Measurements from ENCODE around the gene SFSWAP. TPM values are rescaled to one million over a fixed set of nuclear protein-coding genes. Genes with fewer than 3 reads are reported as not detected.
A peak's percentile ranks its signal among the peaks of the same experiment; 100 is the strongest.

The SFSWAP gene
- total and polyA plus RNA-seq, 2 of the 8 experiments (the other 6 are each of a cell fraction or from before 2014, with no cell fraction given) = 36.5 to 49.5 TPM

DNA sequence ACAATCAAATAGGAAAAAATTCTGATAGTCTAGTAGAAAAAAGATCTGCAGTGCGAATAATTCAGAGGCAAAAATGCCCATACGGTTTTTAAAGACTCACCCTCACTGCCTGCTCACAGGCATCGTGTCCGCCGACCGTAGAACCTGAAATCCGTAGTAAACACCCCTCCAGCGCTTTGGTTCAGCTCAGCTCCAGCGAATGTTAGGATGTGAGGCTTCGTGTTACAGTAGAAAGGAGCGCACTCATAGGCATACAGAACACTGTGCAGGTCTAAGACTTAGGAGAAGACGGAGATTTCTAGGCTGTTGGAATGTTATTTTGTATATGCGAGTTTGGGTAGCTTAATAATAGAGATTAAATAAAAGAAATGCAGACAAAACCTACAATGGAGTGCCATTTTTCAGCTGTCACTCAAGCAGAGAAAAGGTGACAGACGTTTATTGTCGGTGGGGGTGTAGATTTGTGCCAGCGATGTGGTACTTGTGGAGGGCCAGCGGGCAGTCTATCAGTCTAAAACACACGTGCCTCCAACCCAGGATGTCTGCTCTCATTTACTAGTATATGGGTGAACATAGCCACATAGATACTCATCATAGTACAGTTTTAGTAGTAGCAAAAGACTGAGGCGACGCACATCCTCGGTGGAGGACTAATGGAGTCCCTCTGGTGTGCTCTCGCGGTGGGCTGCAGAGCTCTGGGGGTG is 25.7 kb downstream of the SFSWAP start:
- Histone ChIP-seq H4K5ac (ENCODE audit: insufficient read length, low read depth, low read length) (no peak overlapping the region), H3K56ac (replicated peaks; ENCODE audit: insufficient read length, low read depth, low read length) (no peak overlapping the region), H4K20me1 (replicated peaks in 1 of 2; ENCODE audit: control insufficient read depth in 1 of 2, insufficient read depth in 2 of 2, low read length in 2 of 2) (no peaks in the 10 kb centered on the region), H3K23ac (ENCODE audit: insufficient read length) (no peak overlapping the region), H3K14ac (ENCODE audit: insufficient read length) (no peak overlapping the region), H3K9ac (replicated peaks in 1 of 4; ENCODE audit: extremely low read depth in 1 of 4, low read depth in 3 of 4, low read length in 3 of 4) (no peak overlapping the region), H3K79me1 (ENCODE audit: low read depth, low read length) (no peaks in the 10 kb centered on the region; the same call in 1 of the 2 replicates), H3K4ac (replicated peaks; ENCODE audit: insufficient read length, low read depth, low read length) (no peak overlapping the region), H3K27ac (ENCODE audit: low read depth, low read length) (no peak overlapping the region), H2BK15ac (ENCODE audit: low read length) (no peak overlapping the region), H2BK5ac (ENCODE audit: low read depth, low read length) (peak overlapping the region; percentile 50), H3K23me2 (ENCODE audit: low read depth, low read length) (no peaks in the 10 kb centered on the region), H2BK12ac (ENCODE audit: low read depth, low read length) (no peak overlapping the region), H3K79me2 (ENCODE audit: control insufficient read depth in 1 of 2, insufficient read depth in 2 of 2, low read length in 2 of 2) (peaks cover 0 to under 1% of the 10 kb centered on the region in 2 experiments; a peak in 1 of 4 replicates), H3K9me3 (ENCODE audit: insufficient read depth in 2 of 2, low read depth in 1 of 2, low read length in 1 of 2) (no peaks in the 10 kb centered on the region), H3K4me2 (ENCODE audit: insufficient read depth in 1 of 2, low read depth in 2 of 2, low read length in 2 of 2) (peak overlapping the region in 1 of 2 experiments; percentile 19; a peak in 1 of 4 replicates), H2AFZ (ENCODE audit: low read length) (no peak overlapping the region), H4K91ac (replicated peaks; ENCODE audit: insufficient read length, low read length) (no peak overlapping the region), H4K8ac (ENCODE audit: extremely low read depth, insufficient read depth, low read length) (no peak overlapping the region), H3K4me3 (ENCODE audit: extremely low read depth in 1 of 4, insufficient read depth in 2 of 4, low read depth in 3 of 4, low read length in 4 of 4) (no peak overlapping the region), H3K27me3 (replicated peaks in 1 of 4; ENCODE audit: control insufficient read depth in 3 of 4, extremely low read depth in 1 of 4, insufficient read depth in 3 of 4, low read length in 3 of 4) (no peaks in the 10 kb centered on the region), H2AK5ac (ENCODE audit: low read depth, low read length) (no peak overlapping the region), H3K4me1 (replicated peaks in 1 of 4; ENCODE audit: control insufficient read depth in 3 of 4, insufficient read depth in 4 of 4, low read length in 3 of 4) (peaks cover 0 to 7% (median 4%) of the 10 kb centered on the region in 4 experiments; a peak in 4 of 7 replicates), H2BK20ac (ENCODE audit: low read length) (no peak overlapping the region), H2BK120ac (replicated peaks; ENCODE audit: low read depth, low read length) (no peak overlapping the region), H3K18ac (ENCODE audit: extremely low read depth, low read length) (no peak overlapping the region), H3K36me3 (ENCODE audit: control insufficient read depth in 2 of 4, insufficient read depth in 4 of 4, low read length in 3 of 4) (peaks cover 8 to 53% (median 23%) of the 10 kb centered on the region in 4 experiments; a peak in 7 of 8 replicates)
- ChIA-PET CTCF (ENCODE audit: partially characterized antibody) (interaction anchor here (0.6 to 7.5 kb wide), 5 partner anchors 17 to 100 kb away, joined by 3 to 56 read pairs (median 4); no protein-coding TSS in a partner anchor), POLR2A (ENCODE audit: partially characterized antibody) (interaction anchor here (1.1 to 1.3 kb wide), 3 partner anchors 12 to 18 kb away, joined by 3 to 5 read pairs (median 3); no protein-coding TSS in a partner anchor)
- TF ChIP-seq CHD2 (IDR thresholded peaks at IDR 0.05; ENCODE audit: low read length) (no peak), FOSL1 (IDR thresholded peaks at IDR 0.05; ENCODE audit: insufficient read depth, low read depth, low read length) (no peak)
- TF ChIP-seq, protein P1, sequence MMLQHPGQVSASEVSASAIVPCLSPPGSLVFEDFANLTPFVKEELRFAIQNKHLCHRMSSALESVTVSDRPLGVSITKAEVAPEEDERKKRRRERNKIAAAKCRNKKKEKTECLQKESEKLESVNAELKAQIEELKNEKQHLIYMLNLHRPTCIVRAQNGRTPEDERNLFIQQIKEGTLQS (IDR thresholded peaks at IDR 0.05; ENCODE audit: insufficient read depth, low read depth, low read length) = no peak
- DNase-seq (ENCODE audit: low read depth in 1 of 2, low spot score in 2 of 2) = no peak
- 89% methylated on average over 23 of the region's 23 CpGs; no CpG with 5 or more reads in 1 of the 2 experiments for WGBS, 2 experiments (ENCODE audit: extremely low coverage in 1 of 2, insufficient coverage in 1 of 2, insufficient read length in 1 of 2, insufficient replicate concordance in 2 of 2, low coverage in 1 of 2, low lambda C conversion rate in 2 of 2, missing lambda C conversion rate in 1 of 2)
- FAIRE-seq = no peak
